Fibroblast of lung (primary cell): Measurements from ENCODE around the gene NRG2. TPM values are rescaled to one million over a fixed set of nuclear protein-coding genes. Genes with fewer than 3 reads are reported as not detected.

Experiments
- DNase-seq, 2 donors: peaks; one replicate each; pipeline versions ENCODE4 v3.0.0 to v3.0.0-alpha.2; 2010; ENCODE audit warnings: low read depth in 2 of 2
- H2AFZ ChIP-seq: 2 replicates; pipeline ENCODE4 v1.5.1; 2012; ENCODE audit warnings: low read length, control low read depth, inconsistent platforms
- H3K27ac ChIP-seq: 2 replicates; pipeline ENCODE4 v1.5.1; 2011; ENCODE audit warnings: low read length, control low read depth; ENCODE audit not compliant: insufficient read depth
- H3K27me3 ChIP-seq: 2 replicates; pipeline ENCODE4 v1.5.1; 2011; ENCODE audit warnings: mild to moderate bottlenecking, low read length; ENCODE audit not compliant: control insufficient read depth, insufficient read depth
- H3K36me3 ChIP-seq: 2 replicates; pipeline ENCODE4 v1.5.1; 2011; ENCODE audit warnings: low read length; ENCODE audit not compliant: control insufficient read depth, insufficient read depth
- H3K4me1 ChIP-seq: 2 replicates; pipeline ENCODE4 v1.5.1; 2011; ENCODE audit warnings: low read length; ENCODE audit not compliant: control insufficient read depth, insufficient read depth; ENCODE audit errors: extremely low read depth
- H3K4me2 ChIP-seq: 2 replicates; pipeline ENCODE4 v1.5.1; 2011; ENCODE audit warnings: low read length, control low read depth; ENCODE audit not compliant: insufficient read depth; ENCODE audit errors: extremely low read depth
- H3K4me3 ChIP-seq, 4 experiments: fragments of 200-600 bp in 1 of 4; sonication (generic) in 1 of 4; replicated peaks in 1 of 4; 2 replicates each; pipeline ENCODE4 v1.5.1; 2011 to 2016; ENCODE audit warnings: low read length in 4 of 4, low read depth in 3 of 4, mild to moderate bottlenecking in 3 of 4, control low read depth in 2 of 4, inconsistent platforms in 1 of 4, mixed read lengths in 1 of 4; ENCODE audit not compliant: insufficient read depth in 1 of 4; ENCODE audit errors: control extremely low read depth in 1 of 4
- H3K79me2 ChIP-seq: 2 replicates; pipeline ENCODE4 v1.5.1; 2012; ENCODE audit warnings: mild to moderate bottlenecking, low read length, inconsistent platforms; ENCODE audit not compliant: control insufficient read depth, insufficient read depth
- H3K9ac ChIP-seq: 2 replicates; pipeline ENCODE4 v1.5.1; 2011; ENCODE audit warnings: mild to moderate bottlenecking, low read length, control low read depth; ENCODE audit not compliant: insufficient read depth
- H3K9me3 ChIP-seq: 2 replicates; pipeline ENCODE4 v1.5.1; 2012; ENCODE audit warnings: low read depth, low read length; ENCODE audit not compliant: control insufficient read depth, insufficient read depth
- H4K20me1 ChIP-seq: 2 replicates; pipeline ENCODE4 v1.5.1; 2011; ENCODE audit warnings: low read length; ENCODE audit not compliant: control insufficient read depth, insufficient read depth; ENCODE audit errors: extremely low read depth
- EZH2 ChIP-seq: IDR thresholded peaks from 2 replicates; pipeline ENCODE4 v1.5.1; 2012; ENCODE audit warnings: low read length, control low read depth, mild to moderate bottlenecking; ENCODE audit errors: missing control alignments
- polyA plus RNA-seq, 2 donors: library from polyadenylated mRNA; depleted of rRNA in 1 of 2; stranded (reverse) in 1 of 2; unstranded in 1 of 2; fragments of >200 nt; gene quantifications; 2 replicates each; pipeline ENCODE4 v1.2.1, GENCODE V29; 2011 to 2012; ENCODE audit warnings: missing spikeins in 1 of 2
- total RNA-seq: library from RNA; depleted of rRNA; stranded (reverse); fragments of >200 nt; gene quantifications from 2 replicates; pipeline ENCODE4 v1.2.1, GENCODE V29; 2014
- TF ChIP-seq, protein P1 (sequence below), 2 donors: IDR thresholded peaks in 1 of 2; conservative IDR thresholded peaks in 1 of 2; 1 replicate in 1 of 2; 2 replicates in 1 of 2; pipeline ENCODE4 v1.5.1; 2011 to 2012; ENCODE audit warnings: low read length in 2 of 2, control low read depth in 1 of 2, inconsistent platforms in 1 of 2, low read depth in 1 of 2, mild to moderate bottlenecking in 1 of 2

The NRG2 gene
- total and polyA plus RNA-seq, 2 donors (not counting 1 experiment from before 2014, with no cell fraction given), result 0.28 to 1.3 TPM

DNA sequence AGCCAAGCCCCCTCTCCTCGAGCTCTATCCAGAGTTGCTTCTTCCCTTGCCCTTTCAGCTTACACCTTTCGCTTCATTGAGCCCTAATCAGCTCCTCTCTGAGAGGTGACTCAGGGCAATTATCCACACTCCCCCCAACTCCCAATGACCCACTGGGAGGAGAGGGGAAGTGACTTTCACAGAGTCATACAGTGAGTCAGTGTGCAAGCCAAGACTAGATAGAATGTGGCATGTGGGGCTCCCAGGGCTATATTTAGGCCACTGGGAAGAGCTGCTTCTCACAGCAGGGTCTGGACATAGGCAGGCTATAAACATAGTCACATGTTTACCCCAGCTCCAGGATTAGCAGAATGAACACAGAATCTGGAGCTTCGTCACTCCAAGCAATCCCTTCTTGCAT lies 57.4 kb downstream of the NRG2 start:
- TF ChIP-seq EZH2, result no peak
- TF ChIP-seq, protein P1, sequence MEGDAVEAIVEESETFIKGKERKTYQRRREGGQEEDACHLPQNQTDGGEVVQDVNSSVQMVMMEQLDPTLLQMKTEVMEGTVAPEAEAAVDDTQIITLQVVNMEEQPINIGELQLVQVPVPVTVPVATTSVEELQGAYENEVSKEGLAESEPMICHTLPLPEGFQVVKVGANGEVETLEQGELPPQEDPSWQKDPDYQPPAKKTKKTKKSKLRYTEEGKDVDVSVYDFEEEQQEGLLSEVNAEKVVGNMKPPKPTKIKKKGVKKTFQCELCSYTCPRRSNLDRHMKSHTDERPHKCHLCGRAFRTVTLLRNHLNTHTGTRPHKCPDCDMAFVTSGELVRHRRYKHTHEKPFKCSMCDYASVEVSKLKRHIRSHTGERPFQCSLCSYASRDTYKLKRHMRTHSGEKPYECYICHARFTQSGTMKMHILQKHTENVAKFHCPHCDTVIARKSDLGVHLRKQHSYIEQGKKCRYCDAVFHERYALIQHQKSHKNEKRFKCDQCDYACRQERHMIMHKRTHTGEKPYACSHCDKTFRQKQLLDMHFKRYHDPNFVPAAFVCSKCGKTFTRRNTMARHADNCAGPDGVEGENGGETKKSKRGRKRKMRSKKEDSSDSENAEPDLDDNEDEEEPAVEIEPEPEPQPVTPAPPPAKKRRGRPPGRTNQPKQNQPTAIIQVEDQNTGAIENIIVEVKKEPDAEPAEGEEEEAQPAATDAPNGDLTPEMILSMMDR (conservative IDR thresholded peaks at IDR 0.05 in 1 of 2, IDR thresholded peaks at IDR 0.05 in 1 of 2; ENCODE audit: low read depth in 1 of 2, low read length in 2 of 2), result no peak
- Histone ChIP-seq H3K27me3 (peaks cover 3% of the 10 kb centered on the region), H3K4me3 (no peak overlapping the region), H3K9ac (no peak overlapping the region), H3K9me3 (no peaks in the 10 kb centered on the region), H3K27ac (no peak overlapping the region), H2AFZ (no peak overlapping the region), H3K36me3 (no peaks in the 10 kb centered on the region), H3K4me1 (peaks cover 13% of the 10 kb centered on the region), H4K20me1 (no peaks in the 10 kb centered on the region), H3K79me2 (no peaks in the 10 kb centered on the region), H3K4me2 (peak overlapping the region; percentile 28)
- peak in 1 of 2 donors; percentile 79 for DNase-seq

DNA sequence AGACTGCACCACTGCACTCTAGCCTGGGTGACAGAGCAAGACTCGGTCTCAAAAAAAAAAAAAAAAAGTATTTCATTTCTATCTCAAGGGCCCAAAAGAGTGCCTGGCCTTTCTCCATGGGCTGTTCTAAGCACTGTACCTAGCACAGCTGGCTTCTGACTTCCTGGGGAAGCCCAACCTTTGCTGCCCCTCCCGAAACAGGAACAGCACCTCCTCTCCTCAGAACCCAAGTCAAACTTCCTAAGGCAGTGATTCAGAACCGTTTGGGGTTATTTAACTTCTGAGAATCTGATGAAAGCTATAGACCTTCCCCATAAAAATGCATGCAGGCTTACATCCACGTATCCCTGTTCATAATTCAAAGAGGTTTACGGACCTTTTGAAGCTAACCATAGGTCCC lies 57.8 kb downstream of the NRG2 start:
- no peaks in the 10 kb centered on the region for H3K9me3 ChIP-seq
- H3K4me3 ChIP-seq, result no peak overlapping the region
- no peak overlapping the region for H3K9ac ChIP-seq
- H3K79me2 ChIP-seq, result no peaks in the 10 kb centered on the region
- H3K36me3 ChIP-seq, result no peaks in the 10 kb centered on the region
- H3K4me1 ChIP-seq, result peaks cover 13% of the 10 kb centered on the region
- H4K20me1 ChIP-seq, result no peaks in the 10 kb centered on the region
- H3K27me3 ChIP-seq, result peaks cover 3% of the 10 kb centered on the region
- no peak overlapping the region for H2AFZ ChIP-seq
- H3K27ac ChIP-seq, result no peak overlapping the region
- no peak for DNase-seq
- H3K4me2 ChIP-seq, result peak overlapping the region; percentile 28
- TF ChIP-seq EZH2, result no peak
- TF ChIP-seq, protein P1 (conservative IDR thresholded peaks at IDR 0.05 in 1 of 2, IDR thresholded peaks at IDR 0.05 in 1 of 2; ENCODE audit: low read depth in 1 of 2, low read length in 2 of 2), result no peak

DNA sequence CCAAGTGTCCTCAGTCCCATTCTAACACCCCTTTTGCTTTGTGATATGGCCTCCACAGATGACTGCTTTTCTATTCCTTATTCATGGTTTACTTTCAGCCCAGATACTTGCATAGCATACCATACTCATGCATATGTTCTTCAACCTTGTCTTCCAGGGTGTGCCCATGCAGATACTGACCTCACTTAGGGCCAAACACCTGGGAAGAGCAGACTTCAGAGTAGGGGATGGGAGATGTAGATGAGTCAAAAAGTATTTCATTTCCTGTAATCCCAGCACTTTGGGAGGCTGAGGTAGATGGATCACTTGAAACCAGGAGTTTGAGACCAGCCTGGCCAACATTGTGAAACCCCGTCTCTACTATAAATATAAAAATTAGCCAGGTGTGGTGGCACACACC lies 58.3 kb downstream of the NRG2 start:
- no peak overlapping the region for H2AFZ ChIP-seq
- H3K36me3 ChIP-seq, result no peaks in the 10 kb centered on the region
- no peaks in the 10 kb centered on the region for H3K79me2 ChIP-seq
- no peak overlapping the region for H3K9ac ChIP-seq
- no peak for DNase-seq
- no peak overlapping the region for H3K4me2 ChIP-seq
- no peaks in the 10 kb centered on the region for H3K9me3 ChIP-seq
- peaks cover 7% of the 10 kb centered on the region for H3K27me3 ChIP-seq
- H4K20me1 ChIP-seq, result no peaks in the 10 kb centered on the region
- H3K27ac ChIP-seq, result no peak overlapping the region
- no peak overlapping the region for H3K4me3 ChIP-seq
- TF ChIP-seq EZH2, result no peak
- TF ChIP-seq, protein P1 (conservative IDR thresholded peaks at IDR 0.05 in 1 of 2, IDR thresholded peaks at IDR 0.05 in 1 of 2; ENCODE audit: low read depth in 1 of 2, low read length in 2 of 2), result no peak
- H3K4me1 ChIP-seq, result peaks cover 13% of the 10 kb centered on the region
